Raji (cell line): ENCODE measurements around the gene TNNT3.

Experiments
- POLR2A ChIP-seq: IDR thresholded peaks from 2 replicates; pipeline ENCODE4 v1.6.1; 2011; ENCODE audit warnings: low read depth, low read length, control low read depth; ENCODE audit not compliant: insufficient read depth

The TNNT3 gene

GRCh38 chr11:1915795-1916131 is 3.7 kb upstream of the TNNT3 start:
- no peak for TF ChIP-seq POLR2A

DNA sequence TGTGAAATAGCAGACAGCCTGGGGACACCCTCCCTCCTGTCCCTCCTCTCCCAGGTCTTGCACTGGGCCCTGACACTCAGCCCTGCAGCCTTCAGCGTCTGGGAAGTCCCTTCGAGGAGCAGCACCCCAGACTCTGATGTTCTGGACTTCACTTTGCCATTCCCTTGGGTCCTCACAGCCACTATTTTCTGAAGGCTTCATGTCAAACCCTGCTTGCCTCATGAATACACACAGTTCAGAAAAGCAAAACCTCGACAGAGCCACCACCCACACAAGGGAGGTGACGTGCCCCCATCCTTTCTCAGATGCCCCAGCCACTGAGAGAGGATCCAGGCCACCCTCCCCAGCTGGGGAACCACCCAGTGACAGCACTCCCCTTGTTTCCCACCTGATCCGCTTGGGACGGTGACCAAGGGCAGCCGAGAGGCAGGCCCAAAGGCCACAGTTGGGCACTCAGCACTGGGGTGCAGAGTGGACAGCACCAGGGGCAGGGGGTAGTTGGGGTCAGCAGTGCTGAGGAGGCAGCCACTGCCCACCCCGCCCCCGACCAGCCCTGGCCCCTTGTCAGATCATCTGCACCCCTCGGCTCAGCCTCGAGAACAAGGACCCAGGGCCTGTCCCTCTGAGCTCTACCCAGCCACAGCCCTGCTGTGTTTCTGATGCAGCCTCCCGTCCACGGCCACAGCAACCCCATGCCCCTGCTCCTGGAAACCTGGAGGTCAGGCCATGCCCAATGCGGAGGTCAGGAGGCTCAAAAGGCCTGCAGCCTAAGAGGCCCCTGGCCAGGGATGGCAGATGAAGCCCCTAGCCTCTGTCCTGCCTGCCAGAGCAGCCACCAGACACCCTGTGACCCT is 3.1 kb upstream of the TNNT3 start:
- no peak for TF ChIP-seq POLR2A

GRCh38 chr11:1916986-1917522 is 2.4 kb upstream of the TNNT3 start:
- TF ChIP-seq POLR2A, result no peak

DNA sequence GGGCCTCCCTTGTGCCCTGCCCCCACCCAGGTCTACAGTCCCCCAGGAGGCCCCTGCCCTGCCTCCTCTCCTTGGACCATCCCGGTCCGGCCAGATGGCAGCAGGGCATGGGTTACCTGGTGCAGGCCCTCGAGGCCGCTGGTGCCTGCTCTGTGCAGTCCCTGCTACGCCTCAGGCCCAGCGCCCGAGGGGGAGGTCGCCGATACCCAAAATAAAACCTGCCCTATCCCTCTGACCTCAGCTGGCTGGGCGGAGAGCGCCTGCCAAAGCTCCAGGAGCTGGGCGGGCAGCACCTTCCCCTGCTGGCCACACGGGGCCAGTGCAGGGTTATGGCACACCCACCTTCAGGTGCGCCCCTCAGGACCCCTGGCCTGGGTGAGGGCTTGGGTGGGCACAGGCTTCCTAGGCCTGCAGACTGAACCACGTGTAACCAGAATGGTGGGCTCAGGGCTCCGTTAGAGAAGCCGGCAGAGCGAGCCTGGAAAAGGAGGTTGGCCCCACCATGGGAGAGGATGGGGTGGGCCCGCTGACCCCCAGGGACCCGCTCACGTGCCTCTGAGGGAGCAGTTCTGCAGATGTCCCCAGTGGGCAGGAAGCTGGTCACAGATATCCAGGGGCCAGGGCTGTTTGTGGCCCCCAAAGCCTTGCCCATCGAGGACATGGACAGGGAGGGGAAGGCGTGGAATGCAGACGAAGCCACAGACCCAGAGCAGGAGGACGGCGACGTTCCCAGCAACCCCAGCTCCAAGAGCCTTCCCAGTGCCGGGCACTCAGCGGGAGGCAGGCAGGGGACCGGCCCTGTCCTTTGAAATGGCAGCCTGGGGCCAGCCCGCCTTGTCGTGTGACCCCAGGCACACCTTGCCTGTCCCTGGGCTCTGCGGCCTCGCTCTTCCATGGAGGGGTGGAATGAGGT is 1.7 kb upstream of the TNNT3 start:
- TF ChIP-seq POLR2A, result no peak

- TF ChIP-seq POLR2A, result no peak
Measured at GRCh38 chr11:1918436-1919315, 827 bp upstream of the TNNT3 start.

DNA sequence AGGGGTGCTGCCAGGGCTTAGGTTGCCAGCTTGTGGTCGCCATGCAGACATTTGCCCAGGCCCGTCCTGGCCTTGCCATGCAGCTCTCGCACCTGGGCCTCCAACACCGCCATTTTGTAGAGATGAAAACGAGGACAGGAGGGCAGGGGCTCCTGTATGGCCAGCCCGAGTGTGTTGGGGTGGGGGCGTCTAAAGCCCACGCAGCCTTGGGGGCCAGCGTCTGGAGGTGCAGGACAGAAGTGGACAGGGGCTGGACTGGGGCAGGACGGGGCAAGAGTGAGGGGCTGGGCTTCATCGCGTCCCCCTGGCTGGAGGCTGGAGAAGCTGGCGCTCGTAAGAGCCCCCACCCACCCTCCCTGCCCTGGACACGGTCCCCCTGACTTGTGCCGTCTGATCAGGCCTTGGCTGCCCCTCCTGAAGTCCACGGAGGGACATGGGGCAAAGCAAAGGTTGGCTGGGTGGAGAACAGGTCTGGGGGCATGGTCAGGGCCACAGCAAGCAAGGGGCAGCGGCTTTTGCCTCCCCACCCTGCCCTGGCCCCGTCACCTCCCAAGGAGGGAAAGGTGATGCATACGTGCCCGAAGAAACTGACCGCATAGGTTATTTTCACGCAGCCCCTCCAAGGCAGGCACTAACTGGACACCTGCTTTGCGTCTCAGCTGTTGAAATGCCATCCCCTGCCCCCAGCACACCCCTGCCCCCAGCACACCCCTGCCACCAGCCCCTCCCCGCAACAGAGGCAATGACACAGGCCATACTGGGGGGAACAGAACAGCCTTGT is 815 bp downstream of the TNNT3 start:
- TF ChIP-seq POLR2A, result no peak

- no peak for TF ChIP-seq POLR2A
Measured at GRCh38 chr11:1920909-1921573, 1.5 kb downstream of the TNNT3 start.

GRCh38 chr11:1921574-1922141 is 2.2 kb downstream of the TNNT3 start:
- no peak for TF ChIP-seq POLR2A

- no peak for TF ChIP-seq POLR2A
Measured at GRCh38 chr11:1922481-1923081, 3.1 kb downstream of the TNNT3 start.

DNA sequence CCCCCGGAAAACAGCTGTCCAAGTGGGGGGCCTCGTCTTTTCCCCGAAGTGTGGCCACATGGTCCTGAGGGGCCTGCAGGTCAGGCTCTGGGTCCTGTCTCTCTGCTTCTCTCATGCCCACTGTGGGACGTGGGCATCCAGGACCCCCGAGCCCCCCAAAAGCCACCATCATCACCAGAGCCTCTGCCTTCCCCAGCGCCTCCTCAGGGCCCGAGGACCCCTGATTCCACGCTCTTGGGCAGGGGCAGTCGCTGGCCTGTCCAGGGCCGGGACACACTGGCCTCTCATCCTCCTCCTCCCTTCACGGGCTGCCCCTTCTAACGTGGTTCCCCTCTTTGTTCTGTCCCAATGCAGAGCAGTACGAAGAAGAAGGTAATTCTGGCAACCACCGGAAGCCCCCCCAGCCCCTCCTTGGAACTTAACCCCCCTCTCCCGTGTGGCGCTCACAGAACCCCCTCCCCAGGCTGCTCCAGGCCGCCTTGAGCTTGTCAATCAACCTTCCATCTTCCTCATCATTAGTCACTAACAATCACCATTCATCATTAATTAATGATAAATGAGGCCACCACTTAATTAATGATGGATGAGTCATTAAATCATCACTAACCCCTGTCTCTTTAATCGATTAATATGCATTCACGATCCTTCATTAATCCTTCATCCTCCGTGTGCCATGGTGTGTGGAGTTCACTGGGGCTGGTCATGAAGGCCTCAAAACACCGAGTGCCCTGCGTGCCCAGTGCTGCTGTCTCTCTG is 3.9 kb downstream of the TNNT3 start:
- no peak for TF ChIP-seq POLR2A

DNA sequence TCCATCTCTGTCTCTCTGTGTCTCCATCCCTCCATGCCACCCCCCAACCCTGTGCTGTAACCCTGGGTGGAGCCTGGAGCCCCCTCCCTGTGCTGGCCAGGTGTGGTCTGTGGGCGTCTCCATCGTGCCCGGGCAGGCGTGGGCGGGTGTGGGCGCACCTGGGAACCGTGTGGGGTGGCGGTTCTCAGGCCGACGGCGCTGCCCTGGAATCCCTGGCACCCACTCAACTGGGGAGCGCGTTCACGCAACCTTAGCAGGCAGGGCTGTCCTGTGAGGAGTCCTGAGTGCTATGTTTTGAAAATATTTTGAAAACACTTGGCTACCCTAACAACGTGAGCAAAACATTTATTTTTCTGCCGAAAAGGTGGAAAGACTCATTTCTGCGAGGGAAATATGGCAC is 4.7 kb downstream of the TNNT3 start:
- no peak for TF ChIP-seq POLR2A
